ENCODE measurements around the gene YAF2.

YAF2 gene, protein sequence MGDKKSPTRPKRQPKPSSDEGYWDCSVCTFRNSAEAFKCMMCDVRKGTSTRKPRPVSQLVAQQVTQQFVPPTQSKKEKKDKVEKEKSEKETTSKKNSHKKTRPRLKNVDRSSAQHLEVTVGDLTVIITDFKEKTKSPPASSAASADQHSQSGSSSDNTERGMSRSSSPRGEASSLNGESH

DNA sequence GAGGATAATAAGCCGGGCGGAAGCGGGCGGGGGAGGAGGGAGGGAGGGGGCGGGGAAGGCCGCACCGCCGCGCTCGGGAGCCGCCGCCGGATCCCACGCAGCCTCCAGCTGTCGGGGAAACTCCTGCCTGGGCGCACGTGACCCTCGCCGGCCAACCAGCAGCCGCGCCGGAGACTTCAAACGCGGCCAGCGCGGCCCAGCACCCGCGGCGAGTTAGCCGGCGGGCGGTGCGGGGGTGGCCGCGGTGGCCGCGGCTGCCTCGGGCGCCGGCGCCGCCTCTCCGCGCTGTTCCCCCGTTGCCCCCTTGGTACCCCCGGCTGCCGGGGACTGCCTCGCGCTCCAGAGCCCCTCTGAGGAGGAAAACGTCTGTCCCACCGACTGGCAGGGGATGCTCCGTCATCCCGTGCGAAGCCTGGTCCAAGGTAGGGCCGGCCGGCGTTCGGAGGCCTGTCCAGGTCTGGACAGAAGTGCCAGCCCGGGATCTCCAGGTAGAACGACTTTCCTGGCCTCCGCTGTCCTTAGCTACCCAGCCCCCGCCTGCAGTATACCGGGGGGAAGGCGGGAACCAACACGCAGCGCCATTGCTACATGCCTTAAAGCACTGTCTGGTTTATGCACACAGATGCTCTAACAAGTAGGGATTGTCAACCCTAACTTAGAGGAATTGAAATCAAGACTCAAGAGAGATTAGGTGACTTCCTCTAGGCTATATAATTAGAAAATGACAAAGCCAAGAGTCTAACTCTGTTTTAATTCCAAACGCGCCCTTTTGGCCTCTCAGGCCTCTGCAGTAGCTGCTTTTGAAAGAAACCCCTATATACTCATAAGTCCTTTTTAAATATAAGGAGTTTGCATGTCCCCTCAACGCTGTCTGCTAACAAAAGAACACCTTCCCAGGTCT is at the start of gene YAF2:
Gene YAF2, minus strand, starts transcription at position 9 of the 901 bp plus-strand sequence. CDS start 68 bp downstream, outside the sequence.
- DNase-seq, result peak; percentile 42

DNA sequence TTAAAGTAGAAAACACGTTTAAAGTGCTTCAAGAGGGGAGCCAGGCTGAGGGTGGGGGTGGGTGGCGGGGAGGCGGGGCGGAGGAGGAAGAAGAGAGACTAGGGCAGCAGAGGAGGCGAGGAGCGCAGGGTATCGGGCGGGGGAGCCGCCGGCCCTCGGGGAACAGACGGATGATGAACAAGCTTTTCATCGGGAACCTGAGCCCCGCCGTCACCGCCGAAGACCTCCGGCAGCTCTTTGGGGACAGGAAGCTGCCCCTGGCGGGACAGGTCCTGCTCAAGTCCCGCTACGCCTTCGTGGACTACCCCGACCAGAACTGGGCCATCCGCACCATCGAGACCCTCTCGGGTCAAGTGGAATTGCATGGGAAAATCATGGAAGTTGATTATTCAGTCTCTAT is 48.7 kb upstream of the YAF2 start:
- DNase-seq, result no peak

DNA sequence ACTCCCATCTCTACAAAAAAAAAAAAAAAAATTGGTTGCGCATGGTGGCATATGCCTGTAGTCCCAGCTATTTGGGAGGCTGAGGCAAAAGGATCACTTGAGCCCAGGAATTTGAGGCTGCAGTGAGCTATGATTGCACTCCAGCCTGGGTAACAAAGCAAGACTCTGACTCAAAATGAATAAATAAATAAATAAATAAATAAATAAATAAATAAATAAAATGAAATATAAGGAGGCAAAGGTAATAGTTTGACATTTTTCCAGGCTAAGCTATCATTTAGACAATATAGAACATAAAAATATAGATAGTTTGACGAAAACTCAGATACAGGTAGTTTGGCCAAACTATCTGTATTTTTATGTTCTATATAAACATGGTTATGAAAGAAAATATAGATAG is 47.4 kb upstream of the YAF2 start:
- no peak for DNase-seq

GRCh38 chr12:42284876-42285275 is 46.8 kb upstream of the YAF2 start:
- DNase-seq, result no peak

GRCh38 chr12:42284157-42284556 is 46.1 kb upstream of the YAF2 start:
- DNase-seq, result no peak

DNA sequence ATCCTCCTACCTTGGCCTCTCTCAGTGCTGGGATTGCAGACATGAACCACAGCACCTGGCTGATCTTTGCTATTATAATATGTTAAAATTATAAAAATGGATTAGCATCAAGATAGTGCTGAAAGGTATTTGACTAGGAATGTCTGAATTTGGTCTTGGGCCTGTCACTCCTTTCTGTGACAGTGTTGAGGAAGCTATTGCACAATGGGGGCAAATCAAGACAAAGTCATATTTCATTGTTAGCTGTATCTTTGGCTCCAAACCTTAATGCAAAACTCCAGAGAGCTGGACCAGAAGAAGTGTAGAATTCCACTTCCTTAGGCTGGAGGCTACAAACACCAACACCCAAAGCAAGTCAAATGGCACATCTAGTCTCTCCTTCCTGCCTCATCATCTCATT is 45.7 kb upstream of the YAF2 start:
- DNase-seq, result no peak

- no peak for DNase-seq
Measured at GRCh38 chr12:42282294-42282693, 44.2 kb upstream of the YAF2 start.

GRCh38 chr12:42281844-42282243 is 43.8 kb upstream of the YAF2 start:
- DNase-seq, result no peak

DNA sequence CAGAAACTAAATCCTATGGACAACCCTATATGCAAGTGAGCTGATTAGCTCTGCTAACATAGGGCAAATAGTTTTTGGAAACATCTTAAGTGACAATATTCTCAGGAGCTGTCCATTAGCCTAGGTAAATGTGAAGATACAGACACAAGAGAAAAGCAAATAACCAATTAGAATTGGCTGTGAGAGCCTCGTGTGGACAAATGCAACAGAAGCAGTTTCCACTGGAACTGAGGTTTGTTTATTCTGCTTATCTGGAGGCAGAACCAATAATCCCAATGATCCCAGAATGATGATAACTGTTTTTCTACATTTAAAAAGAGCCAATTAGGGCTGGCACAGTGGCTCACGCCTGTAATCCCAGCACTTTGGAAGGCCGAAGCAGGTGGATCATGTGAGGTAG is 43.2 kb upstream of the YAF2 start:
- no peak for DNase-seq

DNA sequence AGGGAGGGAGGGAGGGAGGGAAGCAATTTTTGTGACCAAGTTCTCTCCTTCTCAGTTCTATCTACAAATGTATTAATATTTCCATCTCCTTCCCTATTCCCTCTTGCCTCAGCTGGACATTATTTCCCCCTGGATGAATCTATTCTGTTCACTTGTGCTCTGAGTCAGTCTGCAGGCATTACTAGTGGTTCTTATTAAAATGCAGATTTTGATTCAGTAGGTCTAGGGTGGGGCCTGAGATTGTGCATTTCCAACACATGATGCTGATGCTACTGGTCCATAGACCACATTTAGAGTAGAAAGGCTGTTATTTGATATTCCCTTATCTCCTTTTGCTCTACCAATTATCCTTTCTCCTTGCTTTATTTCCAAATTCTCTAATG is 40.1 kb upstream of the YAF2 start:
- DNase-seq, result no peak

GRCh38 chr12:42277396-42278127 is 39.5 kb upstream of the YAF2 start:
- no peak for DNase-seq

DNA sequence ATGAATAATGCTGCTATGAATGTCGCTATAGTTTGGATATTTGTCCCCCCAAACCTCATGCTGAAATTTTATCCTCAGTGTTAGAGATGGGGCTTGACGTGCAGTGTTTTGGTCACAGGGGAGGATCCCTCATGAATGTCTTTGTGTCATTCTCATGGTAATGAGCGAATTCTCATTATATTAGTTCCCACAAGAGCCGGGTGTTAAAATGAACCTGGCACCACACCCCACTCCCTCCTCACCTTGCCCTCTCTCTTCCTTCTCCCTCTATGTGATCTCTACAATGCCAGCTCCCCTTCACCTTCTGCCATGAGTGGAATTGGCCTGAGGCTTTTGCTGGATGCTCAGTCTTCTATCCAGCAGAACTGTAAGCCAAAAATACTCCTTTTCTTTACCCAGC is 37.5 kb upstream of the YAF2 start:
- no peak for DNase-seq

GRCh38 chr12:42273706-42274105 is 35.7 kb upstream of the YAF2 start:
- no peak for DNase-seq

GRCh38 chr12:42270596-42270995 is 32.5 kb upstream of the YAF2 start:
- no peak for DNase-seq

DNA sequence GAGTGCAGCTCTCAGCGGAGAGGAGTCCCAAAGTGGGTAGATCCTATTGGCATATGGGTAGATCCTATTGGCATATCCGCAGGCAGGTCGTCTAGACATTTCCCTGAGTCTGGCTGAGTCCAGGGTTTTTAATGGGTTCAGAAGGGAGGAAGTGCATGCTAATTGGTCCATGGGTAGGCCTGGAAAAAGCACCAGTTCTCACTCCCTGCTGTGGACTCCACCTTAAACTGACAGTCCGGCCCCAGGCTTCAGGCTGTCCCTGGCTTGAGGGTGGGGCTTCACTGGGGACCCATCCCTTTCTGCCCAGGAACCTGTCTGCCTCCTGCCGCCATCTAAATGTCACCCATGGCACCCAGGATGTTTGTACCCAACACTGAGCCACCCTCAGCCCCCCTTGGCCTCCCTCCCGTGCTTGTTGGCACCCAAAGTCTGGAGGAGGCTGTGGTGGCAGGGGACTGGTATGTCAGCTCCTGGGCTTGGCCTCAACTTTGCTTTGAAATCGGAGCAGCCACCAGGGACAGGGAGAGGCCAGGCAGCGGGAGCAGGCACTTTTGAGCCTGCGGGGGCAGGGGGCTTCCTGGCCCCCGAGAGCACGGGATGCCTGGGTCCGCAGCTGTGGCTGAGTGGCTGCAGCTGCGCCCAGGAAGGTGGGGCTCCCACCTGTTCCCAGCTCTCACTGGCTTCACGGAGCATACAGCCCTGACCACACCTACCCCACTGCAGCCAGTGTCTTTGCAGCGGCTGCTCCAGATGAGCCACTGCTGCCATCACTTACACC is 29.6 kb upstream of the YAF2 start:
- no peak for DNase-seq

DNA sequence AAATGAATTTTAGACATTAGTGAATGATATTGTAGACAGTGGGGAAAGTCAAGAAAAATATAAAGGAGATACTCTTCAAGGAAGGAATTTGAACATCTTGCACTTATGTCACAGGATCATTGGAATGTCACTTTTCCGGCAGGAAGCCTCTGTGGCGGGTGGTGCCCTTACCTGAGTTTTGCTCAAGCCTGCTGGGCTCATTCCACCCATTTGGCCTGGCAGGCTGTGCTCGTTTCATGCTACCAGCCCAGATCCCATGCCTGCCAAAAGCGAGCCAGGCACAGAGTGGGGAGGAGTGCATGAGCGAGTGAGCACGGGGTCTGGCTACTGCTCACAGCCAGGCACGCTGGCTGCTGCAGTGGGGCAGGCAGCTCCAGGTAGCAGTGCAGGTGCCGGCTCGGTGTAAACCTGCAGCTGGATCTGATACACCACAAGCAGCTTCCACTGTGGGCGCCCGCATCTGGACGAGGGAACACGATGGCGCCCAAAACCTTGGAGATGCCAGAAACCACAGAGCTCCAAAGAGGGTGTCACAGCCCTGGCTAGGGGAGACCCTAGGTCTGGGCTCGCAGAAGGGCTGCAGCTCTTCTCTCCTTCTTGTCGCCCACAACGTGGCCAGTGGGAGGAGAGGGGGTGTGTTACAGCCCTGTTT is 28.7 kb upstream of the YAF2 start:
- no peak for DNase-seq

- DNase-seq, result no peak
Measured at GRCh38 chr12:42262271-42262670, 24.2 kb upstream of the YAF2 start.

GRCh38 chr12:42261708-42262107 is 23.7 kb upstream of the YAF2 start:
- DNase-seq, result no peak

DNA sequence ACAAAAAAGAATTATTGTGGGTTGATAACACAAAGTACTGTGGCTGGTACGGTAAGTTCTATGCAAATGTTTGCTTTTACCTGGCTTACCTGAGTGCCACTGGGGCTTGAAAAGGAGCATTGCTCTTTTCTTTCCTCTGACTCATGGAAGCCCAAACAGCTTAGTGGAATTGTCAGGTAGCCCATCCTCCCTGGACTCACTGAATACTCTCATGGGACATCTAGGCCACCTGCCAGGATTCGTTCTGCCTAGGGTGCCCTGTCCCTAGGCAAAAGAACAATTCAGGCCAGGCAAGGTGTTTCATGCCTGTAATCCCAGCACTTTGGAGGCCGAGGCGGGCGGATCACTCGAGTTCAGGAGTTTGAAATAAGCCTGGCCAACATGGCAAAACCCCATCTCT is 22.5 kb upstream of the YAF2 start:
- no peak for DNase-seq

DNA sequence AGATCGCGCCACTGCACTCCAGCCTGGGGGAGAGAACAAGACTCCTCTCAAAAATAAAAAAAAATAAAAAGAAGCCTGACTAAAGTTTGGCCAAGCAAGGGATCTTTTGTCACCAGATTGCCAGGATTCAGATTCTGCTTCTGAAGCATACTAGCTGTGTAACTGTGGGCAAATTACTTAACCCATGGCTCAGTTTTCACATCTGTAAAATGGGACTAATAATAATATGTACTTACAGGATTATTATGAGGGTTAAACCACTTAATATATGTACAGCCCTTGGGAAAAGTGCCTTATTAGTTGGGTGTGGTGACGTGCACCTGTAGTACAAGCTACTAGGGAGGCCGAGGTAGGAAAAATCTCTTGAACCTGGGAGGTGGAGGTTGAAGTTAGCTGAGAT is 21.7 kb upstream of the YAF2 start:
- no peak for DNase-seq

GRCh38 chr12:42255866-42256261 is 17.8 kb upstream of the YAF2 start:
- DNase-seq, result no peak

GRCh38 chr12:42255221-42255865 is 17.3 kb upstream of the YAF2 start:
- DNase-seq, result no peak

All from NCI-H1417 treated with DMSO at 0.1 percent for 48 hours (cell line).